PC-3 (cell line): ENCODE results near the gene VTI1A. TPM values are rescaled to one million over a fixed set of nuclear protein-coding genes. Genes with fewer than 3 reads are reported as not detected.
"Not testable (repeated sequence)": the region's sequence is repeated elsewhere in the genome, so short reads cannot be mapped to it uniquely, and the experiment has no call there.

Experiments used
- ATAC-seq: fragments of 200-7000 bp; cut with Tn5 transposase; 2 replicates; pipeline ENCODE4 v1.9.1; 2020; ENCODE audit warnings: mild to moderate bottlenecking, moderate library complexity
- BruUV-seq: library from RNA; stranded (reverse); fragments of 400-500 nt; replicated peaks from 2 replicates; lab custom pipeline; 2021; lab: Mats Ljungman, UMichigan
- CTCF ChIA-PET: fragments of 300-600 bp; sonication (Branson Sonifier 250); formaldehyde crosslinking; loops from one replicate; lab custom pipeline; 2022; ENCODE audit warnings: antibody characterized with exemption; lab: Charles Lee
- POLR2A ChIA-PET: fragments of 300-600 bp; sonication (Branson Sonifier 250); formaldehyde crosslinking; loops from one replicate; lab custom pipeline; 2022; ENCODE audit warnings: antibody characterized with exemption; ENCODE audit not compliant: unreplicated experiment; lab: Charles Lee
- DNase-seq: peaks from one replicate; pipeline ENCODE4 v3.0.0-alpha.2; 2015
- H2AFZ ChIP-seq: fragments of 300-600 bp; sonication (generic); 2 replicates; pipeline ENCODE4 v1.6.0; 2016; ENCODE audit warnings: antibody characterized with exemption, low read length
- H3F3A ChIP-seq: fragments of 300-600 bp; sonication (generic); one replicate; pipeline ENCODE4 v1.6.0; 2017; ENCODE audit warnings: antibody characterized with exemption, low read length, control low read depth, mild to moderate bottlenecking; ENCODE audit not compliant: unreplicated experiment
- H3K27ac ChIP-seq: fragments of 300-600 bp; sonication (generic); 2 replicates; pipeline ENCODE4 v1.5.1; 2016; ENCODE audit warnings: mild to moderate bottlenecking, low read length
- H3K27me3 ChIP-seq: fragments of 300-600 bp; sonication (generic); 2 replicates; pipeline ENCODE4 v1.6.1; 2016; ENCODE audit warnings: low read length, mixed read lengths
- H3K36me3 ChIP-seq: fragments of 300-600 bp; sonication (generic); 2 replicates; pipeline ENCODE4 v1.6.1; 2016; ENCODE audit warnings: low read depth, mixed run types, low read length, mixed read lengths
- H3K4me1 ChIP-seq: fragments of 300-600 bp; sonication (generic); 2 replicates; pipeline ENCODE4 v1.5.1; 2016; ENCODE audit warnings: low read length; ENCODE audit not compliant: insufficient read depth
- H3K4me2 ChIP-seq: fragments of 300-600 bp; sonication (generic); 2 replicates; pipeline ENCODE4 v1.6.0; 2016; ENCODE audit warnings: low read length
- H3K4me3 ChIP-seq: fragments of 300-600 bp; sonication (generic); 2 replicates; pipeline ENCODE4 v1.5.1; 2016; ENCODE audit warnings: mild to moderate bottlenecking, low read length, mixed read lengths
- H3K79me2 ChIP-seq: fragments of 300-600 bp; sonication (generic); 2 replicates; pipeline ENCODE4 v1.6.1; 2017; ENCODE audit warnings: low read length, mixed read lengths
- H3K9ac ChIP-seq: fragments of 300-600 bp; sonication (generic); 2 replicates; pipeline ENCODE4 v1.6.0; 2016; ENCODE audit warnings: mild to moderate bottlenecking, low read length
- H3K9me2 ChIP-seq: fragments of 300-600 bp; sonication (generic); replicated peaks from 2 replicates; pipeline ENCODE4 v1.6.1; 2016; ENCODE audit warnings: mixed run types, low read length, mixed read lengths
- H3K9me3 ChIP-seq: fragments of 300-600 bp; sonication (generic); 2 replicates; pipeline ENCODE4 v1.6.1; 2016; ENCODE audit warnings: low read length, mixed read lengths
- H4K20me1 ChIP-seq: fragments of 300-600 bp; sonication (generic); 2 replicates; pipeline ENCODE4 v1.6.1; 2016; ENCODE audit warnings: low read length, mixed read lengths
- CTCF ChIP-seq: fragments of 300-600 bp; sonication (generic); conservative IDR thresholded peaks from 2 replicates; pipeline ENCODE4 v1.5.1; 2017; ENCODE audit warnings: antibody characterized with exemption, low read depth, mild to moderate bottlenecking, low read length
- EZH2 ChIP-seq: fragments of 300-600 bp; sonication (generic); IDR thresholded peaks from one replicate; pipeline ENCODE4 v1.6.1; 2017; ENCODE audit warnings: antibody characterized with exemption, mild to moderate bottlenecking, low read length; ENCODE audit not compliant: unreplicated experiment
- EZH2phosphoT487 ChIP-seq: fragments of 300-600 bp; sonication (generic); IDR thresholded peaks from 2 replicates; pipeline ENCODE4 v1.6.1; 2018; ENCODE audit warnings: mild to moderate bottlenecking, antibody characterized with exemption, low read length, borderline replicate concordance
- intact Hi-C: fragments of 100-400 bp; cut with micrococcal nuclease; formaldehyde crosslinking; loops from 2 replicates; pipeline ENCODE4 v1.9.0; 2023
- total RNA-seq: library from RNA; depleted of rRNA; stranded (reverse); fragments of >200 nt; gene quantifications from 2 replicates; pipeline ENCODE4 v1.2.3, GENCODE V29; 2014

VTI1A gene
- total RNA-seq, 1 experiment from 2014 or later = 18.1 TPM

GRCh38 chr10:112539340-112539739 is 92.3 kb downstream of the VTI1A start:
- H3F3A ChIP-seq = no peaks in the 10 kb centered on the region
- H3K9me2 ChIP-seq = no peaks in the 10 kb centered on the region
- BruUV-seq = no TSS peak
- no peaks in the 10 kb centered on the region for H3K36me3 ChIP-seq
- ChIA-PET CTCF (no interaction called here), POLR2A (no interaction called here)
- ATAC-seq = no peak
- H3K4me1 ChIP-seq = no peaks in the 10 kb centered on the region
- intact Hi-C loops = no loop called here
- H3K4me3 ChIP-seq = no peak overlapping the region
- TF ChIP-seq CTCF = no peak
- TF ChIP-seq EZH2phosphoT487 = no peak
- TF ChIP-seq EZH2 = no peak
- no peaks in the 10 kb centered on the region for H3K9me3 ChIP-seq
- DNase-seq = peak; percentile 22
- no peaks in the 10 kb centered on the region for H3K27me3 ChIP-seq
- H2AFZ ChIP-seq = no peak overlapping the region
- H3K9ac ChIP-seq = no peak overlapping the region
- no peaks in the 10 kb centered on the region for H3K79me2 ChIP-seq
- H4K20me1 ChIP-seq = no peaks in the 10 kb centered on the region
- H3K27ac ChIP-seq = no peak overlapping the region
- H3K4me2 ChIP-seq = no peak overlapping the region

- DNase-seq, H2AFZ ChIP-seq, CTCF ChIA-PET, H3K27ac ChIP-seq, BruUV-seq, H4K20me1 ChIP-seq, H3K9me2 ChIP-seq, H3K4me3 ChIP-seq, H3K9ac ChIP-seq, ATAC-seq, H3F3A ChIP-seq, H3K9me3 ChIP-seq, H3K4me2 ChIP-seq, H3K79me2 ChIP-seq, H3K36me3 ChIP-seq, H3K4me1 ChIP-seq, POLR2A ChIA-PET, H3K27me3 ChIP-seq, intact Hi-C loops: not testable (repeated sequence)
These were observed 95.8 kb downstream of the VTI1A start for GRCh38 chr10:112542823-112543222.

- no TSS peak for BruUV-seq
- CTCF ChIA-PET = no interaction called here
These were observed 99.5 kb downstream of the VTI1A start for GRCh38 chr10:112546474-112546873.

More at GRCh38 chr10:112546474-112546873, 99.5 kb downstream of the VTI1A start:
- intact Hi-C loops = no loop called here
- Histone ChIP-seq H3K27ac (no peak overlapping the region), H3K79me2 (no peaks in the 10 kb centered on the region), H3K9ac (no peak overlapping the region), H3K4me1 (no peaks in the 10 kb centered on the region), H3K4me2 (no peak overlapping the region), H4K20me1 (no peaks in the 10 kb centered on the region), H3K9me2 (no peaks in the 10 kb centered on the region), H2AFZ (no peak overlapping the region), H3K27me3 (no peaks in the 10 kb centered on the region), H3K4me3 (no peak overlapping the region), H3K36me3 (no peaks in the 10 kb centered on the region), H3K9me3 (no peaks in the 10 kb centered on the region), H3F3A (no peaks in the 10 kb centered on the region)
- TF ChIP-seq EZH2 = no peak
- TF ChIP-seq CTCF = no peak
- no peak for TF ChIP-seq EZH2phosphoT487
- DNase-seq (no peak), ATAC-seq (no peak)
- POLR2A ChIA-PET = no interaction called here
